Measurements from ENCODE around the gene IFNLR1. TPM values are rescaled to one million over a fixed set of nuclear protein-coding genes. Genes with fewer than 3 reads are reported as not detected.
"Not testable (repeated sequence)": the region's sequence is repeated elsewhere in the genome, so short reads cannot be mapped to it uniquely, and the experiment has no call there.

IFNLR1 gene
- total RNA-seq, 1 experiment from 2014 or later: not detected

DNA sequence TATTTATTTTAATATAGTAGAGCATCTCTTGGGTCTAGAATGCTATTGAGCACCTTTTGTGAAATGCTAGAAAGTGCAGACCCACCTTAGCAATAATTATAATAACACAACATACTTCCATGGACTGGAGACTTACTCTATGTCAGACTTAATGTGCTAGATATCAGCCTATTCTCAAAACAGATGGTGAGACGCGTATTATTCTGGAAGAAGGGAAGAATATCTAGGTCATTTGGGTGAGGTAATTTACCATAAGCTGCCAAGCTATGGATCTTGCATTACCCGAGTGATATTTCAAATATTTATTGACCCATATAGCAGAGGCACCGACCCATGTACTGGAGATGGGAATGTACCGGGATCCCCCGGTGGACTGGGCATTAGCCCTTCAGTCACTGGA is 20.6 kb upstream of the IFNLR1 start:
- no peak for DNase-seq (ENCODE audit: low read depth, low spot score)
- in situ Hi-C loops (cut with HindIII; ENCODE audit: low pct_unique_long_range_greater_than_20kb, low sequenced_read_pairs): no loop called here

DNA sequence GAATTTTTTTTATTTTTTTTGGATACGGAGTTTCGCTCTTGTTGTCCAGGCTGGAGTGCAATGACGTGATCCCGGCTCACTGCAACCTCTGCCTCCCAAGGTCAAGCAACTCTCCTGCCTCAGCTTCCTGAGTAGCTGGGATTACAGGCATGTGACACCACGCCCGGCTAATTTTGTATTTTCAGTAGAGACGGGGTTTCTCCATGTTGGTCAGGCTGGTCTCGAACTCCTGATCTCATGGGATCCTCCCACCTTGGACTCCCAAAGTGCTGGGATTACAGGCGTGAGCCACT is 20.3 kb upstream of the IFNLR1 start:
- in situ Hi-C loops (cut with HindIII; ENCODE audit: low pct_unique_long_range_greater_than_20kb, low sequenced_read_pairs); DNase-seq (ENCODE audit: low read depth, low spot score): not testable (repeated sequence)

DNA sequence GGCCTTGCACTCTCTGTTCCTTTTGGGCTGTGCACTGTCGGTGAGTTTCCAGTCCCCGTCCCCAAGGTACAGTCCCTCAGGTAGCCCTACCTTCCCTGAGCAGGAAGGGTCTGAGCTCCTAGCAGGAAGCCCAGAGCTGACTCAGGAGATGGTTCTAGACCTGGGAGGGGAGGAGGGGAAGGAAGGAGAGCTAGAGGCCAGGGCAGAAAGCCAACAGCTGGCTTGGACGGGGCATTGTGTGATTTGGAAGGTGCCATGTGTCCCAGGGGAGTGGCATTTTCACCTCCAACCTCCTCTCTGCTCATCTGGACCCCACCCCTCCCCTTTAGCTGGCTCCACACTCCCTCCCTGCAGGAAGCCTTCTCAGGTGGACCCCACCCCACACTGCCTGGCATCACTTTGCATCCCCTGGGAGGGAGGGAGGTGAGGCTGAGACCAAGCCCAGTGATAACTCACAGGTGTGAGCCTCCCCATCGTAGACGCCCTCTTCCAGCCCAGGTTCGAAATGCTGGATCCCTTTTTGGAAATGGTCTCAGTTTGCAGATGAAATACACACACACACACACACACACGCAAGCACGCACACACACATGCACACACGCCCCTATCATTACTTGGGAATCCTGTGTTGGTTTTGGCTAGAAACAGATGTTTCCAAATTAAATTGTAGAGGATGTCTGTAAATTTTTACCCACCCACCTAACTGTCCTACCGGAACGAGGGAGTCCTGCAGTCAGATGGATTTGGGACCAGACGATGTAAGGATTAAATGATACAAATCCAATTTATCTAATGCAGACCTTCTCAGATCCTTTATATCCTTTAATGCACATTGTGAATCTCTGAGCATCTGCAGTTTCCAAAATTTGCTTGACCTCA is 19.7 kb upstream of the IFNLR1 start:
- in situ Hi-C loops (cut with HindIII; ENCODE audit: low pct_unique_long_range_greater_than_20kb, low sequenced_read_pairs): no loop called here
- no peak for DNase-seq (ENCODE audit: low read depth, low spot score)

DNA sequence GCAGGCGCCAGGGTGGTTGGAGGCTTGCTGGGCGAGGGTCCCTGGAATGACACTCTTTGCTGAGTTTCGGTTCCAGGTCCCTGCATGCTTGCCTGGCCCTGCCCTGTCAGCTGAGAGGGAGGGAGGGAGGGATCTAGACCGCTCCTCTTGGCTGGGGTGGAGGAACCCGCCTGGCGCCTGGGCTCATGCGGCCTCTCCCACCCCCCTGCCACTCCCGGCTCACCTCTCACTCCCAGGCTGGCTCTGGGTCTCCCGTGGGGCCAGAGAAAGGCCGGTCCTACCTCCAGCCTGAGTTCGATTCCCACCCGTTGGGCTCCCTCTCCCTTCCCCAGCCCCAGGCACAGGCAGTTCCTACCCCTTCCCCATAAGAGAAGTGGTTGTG is 19.0 kb upstream of the IFNLR1 start:
- in situ Hi-C loops (cut with HindIII; ENCODE audit: low pct_unique_long_range_greater_than_20kb, low sequenced_read_pairs): no loop called here
- DNase-seq (ENCODE audit: low read depth, low spot score): no peak

DNA sequence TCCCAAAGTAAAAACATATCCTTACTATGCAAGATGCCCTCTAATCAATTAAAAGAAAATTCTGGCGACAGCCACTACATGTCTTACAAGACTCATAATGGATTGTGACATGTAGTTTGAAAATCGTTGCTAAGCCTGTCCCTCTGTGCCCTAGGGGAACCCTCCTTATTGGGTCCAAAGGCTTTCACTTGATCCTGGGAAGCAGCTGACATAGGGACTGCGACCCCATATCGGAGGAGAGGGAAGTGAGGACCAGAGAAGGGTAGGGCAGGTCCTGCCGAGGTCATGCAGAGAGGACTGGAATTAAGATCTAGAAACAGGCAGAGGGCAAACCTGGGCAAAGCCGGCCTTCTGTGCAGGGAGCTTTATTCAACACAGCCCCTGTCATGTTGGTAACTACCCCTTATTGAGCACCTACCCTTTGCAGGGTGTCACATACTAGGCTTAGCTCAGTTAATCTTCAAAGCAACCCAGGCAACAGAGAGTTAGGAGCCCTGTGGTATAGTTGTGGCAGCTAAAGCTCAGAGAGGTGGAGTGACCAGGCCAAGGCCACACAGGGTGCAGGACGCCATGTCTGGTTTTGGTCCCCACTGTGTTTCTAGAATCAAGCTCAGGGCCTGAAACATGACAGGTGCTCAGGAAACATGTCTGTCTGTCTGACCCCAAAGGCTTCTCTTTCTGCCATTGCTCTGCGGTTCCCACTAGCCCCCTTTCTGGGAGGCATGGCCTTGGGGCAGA is 18.4 kb upstream of the IFNLR1 start:
- DNase-seq (ENCODE audit: low read depth, low spot score): no peak
- in situ Hi-C loops (cut with HindIII; ENCODE audit: low pct_unique_long_range_greater_than_20kb, low sequenced_read_pairs): no loop called here

DNA sequence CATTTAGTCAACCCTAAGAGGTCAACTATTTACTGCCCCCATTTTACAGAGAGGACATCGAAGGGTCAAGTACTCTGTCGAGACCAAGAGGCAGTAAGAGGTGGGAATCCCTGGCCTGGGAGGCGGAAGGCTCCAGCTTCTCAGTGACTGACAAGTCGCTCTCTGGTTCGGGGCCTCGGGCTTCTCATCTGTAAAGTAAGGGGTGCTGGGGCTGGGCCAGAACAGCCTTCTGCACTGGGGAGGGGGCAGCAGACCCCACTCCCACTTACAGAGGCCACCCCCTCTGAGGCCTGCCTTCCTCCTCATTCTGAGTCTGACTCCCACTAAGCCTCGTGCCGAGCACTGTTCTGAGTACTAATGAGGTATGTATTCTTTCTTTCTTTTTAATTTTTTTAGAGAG is 17.0 kb upstream of the IFNLR1 start:
- DNase-seq (ENCODE audit: low read depth, low spot score): no peak
- in situ Hi-C loops (cut with HindIII; ENCODE audit: low pct_unique_long_range_greater_than_20kb, low sequenced_read_pairs): no loop called here

DNA sequence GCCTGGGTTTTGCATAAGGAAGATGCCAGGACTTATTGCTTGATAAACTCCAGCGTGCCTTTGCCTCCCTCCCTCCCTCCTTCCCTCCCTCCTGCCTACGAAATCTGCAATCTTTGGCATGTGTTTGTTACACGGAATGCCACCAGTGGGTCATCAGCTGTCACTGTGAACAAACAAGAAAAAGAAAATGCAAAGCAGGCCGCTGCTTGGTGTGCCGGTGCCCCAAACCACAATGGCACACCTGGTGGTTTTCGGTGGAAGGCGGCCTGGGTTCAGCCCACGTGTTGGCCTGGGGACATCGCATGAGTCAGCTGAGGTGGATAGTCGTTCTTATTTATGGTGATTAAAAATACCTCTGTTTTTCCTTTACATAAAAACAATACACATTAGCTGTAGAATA is 16.3 kb upstream of the IFNLR1 start:
- DNase-seq (ENCODE audit: low read depth, low spot score): no peak
- in situ Hi-C loops (cut with HindIII; ENCODE audit: low pct_unique_long_range_greater_than_20kb, low sequenced_read_pairs): no loop called here

DNA sequence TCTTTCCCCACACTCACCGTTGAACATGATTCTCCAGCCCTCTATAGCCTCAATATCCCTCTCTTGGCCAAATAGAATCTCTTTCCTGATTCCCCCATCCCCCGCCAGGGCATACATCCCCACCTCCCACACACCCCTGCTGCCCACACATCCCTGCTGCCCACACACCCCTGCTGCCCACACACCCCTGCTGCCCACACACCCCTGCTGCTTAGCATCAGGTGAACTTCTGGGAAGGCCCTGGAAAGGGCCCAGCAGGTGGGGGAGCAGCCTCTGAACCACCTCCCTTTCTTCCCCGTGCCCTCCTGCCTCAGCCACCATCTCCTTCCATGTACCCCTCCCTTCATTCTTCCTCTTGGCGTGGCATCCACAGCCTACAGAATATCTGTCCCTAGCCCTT is 15.9 kb upstream of the IFNLR1 start:
- in situ Hi-C loops (cut with HindIII; ENCODE audit: low pct_unique_long_range_greater_than_20kb, low sequenced_read_pairs): no loop called here
- no peak for DNase-seq (ENCODE audit: low read depth, low spot score)

DNA sequence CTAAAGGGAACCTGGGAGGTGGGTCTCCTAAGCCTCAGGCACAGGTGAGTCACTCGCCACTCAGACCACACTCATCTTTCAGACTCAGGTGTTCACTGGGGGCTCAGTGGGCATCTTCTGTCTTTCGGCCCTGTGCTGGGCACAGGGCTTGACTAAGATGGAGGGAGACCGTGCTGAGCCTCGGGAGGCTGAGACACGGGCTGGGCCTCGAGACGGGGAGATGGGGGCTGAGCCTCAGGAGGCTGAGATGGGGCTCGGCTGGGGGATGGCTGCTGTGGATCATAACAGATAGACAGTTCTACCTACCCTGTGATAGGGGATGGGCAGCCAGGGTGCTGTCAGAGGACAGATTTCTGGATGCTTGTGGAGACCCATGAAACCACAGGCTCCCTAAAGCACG is 15.5 kb upstream of the IFNLR1 start:
- in situ Hi-C loops (cut with HindIII; ENCODE audit: low pct_unique_long_range_greater_than_20kb, low sequenced_read_pairs): no loop called here
- DNase-seq (ENCODE audit: low read depth, low spot score): no peak

DNA sequence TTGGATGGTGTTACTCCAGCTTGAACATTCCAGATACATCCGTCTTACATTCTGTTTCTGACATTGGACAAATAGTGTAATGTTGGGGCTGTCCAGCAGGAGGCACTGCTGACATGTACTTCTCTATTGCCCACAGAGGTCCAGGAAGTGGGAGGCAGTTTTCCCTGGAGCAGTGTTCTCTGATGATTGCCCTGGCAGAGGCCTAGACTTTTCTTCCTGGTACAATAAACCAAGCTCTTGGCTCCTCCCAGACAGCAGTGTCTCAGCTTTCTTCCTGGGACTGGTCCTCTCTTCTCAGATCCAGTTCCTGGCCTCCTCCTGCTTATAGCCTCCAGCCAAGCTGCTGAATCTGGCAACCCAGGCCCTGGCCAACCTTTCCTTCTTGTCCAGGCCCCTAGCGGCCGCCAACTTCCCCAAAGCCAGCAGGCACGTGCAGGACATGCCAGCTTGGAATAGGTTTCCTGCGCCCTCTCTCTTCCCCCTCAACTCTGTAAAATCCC is 14.9 kb upstream of the IFNLR1 start:
- in situ Hi-C loops (cut with HindIII; ENCODE audit: low pct_unique_long_range_greater_than_20kb, low sequenced_read_pairs): no loop called here
- DNase-seq (ENCODE audit: low read depth, low spot score): peak; percentile 90

DNA sequence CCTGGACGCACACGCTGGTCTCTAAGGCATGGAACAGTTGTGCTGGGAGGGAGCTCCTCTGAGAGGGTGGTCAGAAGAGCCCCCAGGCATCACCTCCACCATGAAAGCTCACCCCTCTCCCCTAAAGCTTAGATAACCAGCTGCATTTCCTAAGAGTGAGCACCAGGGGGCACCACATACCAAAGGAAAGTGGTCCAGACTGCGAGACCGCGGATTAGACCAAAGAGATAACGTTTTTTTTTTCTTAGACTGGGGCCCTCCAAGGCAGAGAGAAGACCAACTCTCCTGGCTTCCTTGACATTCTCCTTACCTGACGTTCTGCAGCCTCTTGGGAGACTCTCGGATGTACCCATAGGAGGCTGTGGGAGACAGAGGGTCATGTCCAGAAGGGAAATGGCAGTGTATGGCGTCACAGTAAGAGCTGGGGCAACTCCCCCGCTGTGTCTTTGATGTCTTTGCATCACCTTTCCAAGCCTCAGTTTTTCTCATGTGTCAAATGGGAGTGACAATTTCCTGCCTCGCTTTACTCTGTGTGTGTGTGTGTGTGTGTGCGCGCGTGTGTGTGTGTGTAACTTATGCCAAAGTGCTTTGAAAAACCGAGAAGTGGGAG is 12.3 kb upstream of the IFNLR1 start:
- in situ Hi-C loops (cut with HindIII; ENCODE audit: low pct_unique_long_range_greater_than_20kb, low sequenced_read_pairs): loop anchor here (10.0 kb wide), 1 partner anchor 195 kb away; no protein-coding TSS in a partner anchor
- peak; percentile 68 for DNase-seq (ENCODE audit: low read depth, low spot score)

DNA sequence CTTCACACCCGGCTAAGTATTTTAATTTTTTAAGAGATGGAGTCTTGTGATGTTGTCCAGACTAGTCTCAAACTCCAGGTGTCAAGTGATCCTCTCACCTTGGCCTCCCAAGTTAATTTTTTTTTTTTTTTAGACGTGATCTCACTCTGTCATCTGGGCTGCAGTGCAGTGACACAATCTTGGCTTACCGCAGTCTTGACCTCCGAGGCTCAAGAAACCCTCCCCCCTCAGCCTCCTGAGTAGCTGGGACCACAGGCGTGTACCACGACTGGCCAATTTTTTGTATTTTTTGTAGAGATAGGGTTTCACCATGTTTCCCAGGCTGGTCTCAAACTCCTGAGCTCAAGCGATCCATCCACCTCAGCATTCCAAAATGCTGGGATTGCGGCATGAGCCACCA is 11.7 kb upstream of the IFNLR1 start:
- DNase-seq (ENCODE audit: low read depth, low spot score): no peak
- in situ Hi-C loops (cut with HindIII; ENCODE audit: low pct_unique_long_range_greater_than_20kb, low sequenced_read_pairs): loop anchor here (10.0 kb wide), 1 partner anchor 196 kb away; no protein-coding TSS in a partner anchor

DNA sequence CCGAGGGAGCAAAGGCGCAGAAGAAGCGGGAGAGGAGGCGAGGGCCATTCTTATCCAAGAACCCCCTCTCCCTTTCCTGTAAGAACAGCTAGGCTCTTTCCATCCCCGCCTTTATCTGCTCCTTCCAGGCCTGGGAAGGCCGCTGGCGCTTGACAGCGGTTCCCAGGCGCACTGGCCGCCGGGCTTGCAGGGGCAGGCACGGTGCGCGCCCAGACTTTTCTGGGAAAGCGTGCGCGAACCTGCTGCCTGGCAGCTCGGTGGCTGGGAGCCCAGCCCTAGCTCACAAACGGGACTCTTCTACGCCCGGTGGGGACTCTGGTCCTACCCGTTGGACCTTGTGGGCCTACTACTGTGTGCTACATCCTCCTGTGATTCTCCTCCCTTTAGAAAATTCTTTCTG is 8.8 kb upstream of the IFNLR1 start:
- no peak for DNase-seq (ENCODE audit: low read depth, low spot score)
- in situ Hi-C loops (cut with HindIII; ENCODE audit: low pct_unique_long_range_greater_than_20kb, low sequenced_read_pairs): loop anchor here (10.0 kb wide), 1 partner anchor 199 kb away; no protein-coding TSS in a partner anchor

DNA sequence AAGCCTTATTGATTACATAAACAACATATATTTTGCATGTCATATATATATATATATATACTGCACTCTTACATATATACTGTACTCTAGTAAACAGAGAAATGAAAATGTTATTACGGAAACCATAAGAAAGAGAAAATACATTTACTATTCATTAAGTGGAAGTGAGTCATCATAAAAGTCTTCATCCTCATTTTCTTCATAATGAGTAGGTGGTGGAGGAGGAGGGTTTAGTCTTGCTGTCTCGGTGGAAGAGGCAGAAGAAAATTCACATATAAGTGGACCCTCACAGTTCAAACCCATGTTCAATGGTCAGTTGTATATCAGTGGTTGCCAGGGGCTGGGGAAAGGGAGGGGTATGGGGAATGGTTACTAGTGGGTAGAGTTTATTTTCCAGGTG is 8.0 kb upstream of the IFNLR1 start:
- in situ Hi-C loops (cut with HindIII; ENCODE audit: low pct_unique_long_range_greater_than_20kb, low sequenced_read_pairs): loop anchor here (10.0 kb wide), 1 partner anchor 200 kb away; no protein-coding TSS in a partner anchor
- no peak for DNase-seq (ENCODE audit: low read depth, low spot score)

DNA sequence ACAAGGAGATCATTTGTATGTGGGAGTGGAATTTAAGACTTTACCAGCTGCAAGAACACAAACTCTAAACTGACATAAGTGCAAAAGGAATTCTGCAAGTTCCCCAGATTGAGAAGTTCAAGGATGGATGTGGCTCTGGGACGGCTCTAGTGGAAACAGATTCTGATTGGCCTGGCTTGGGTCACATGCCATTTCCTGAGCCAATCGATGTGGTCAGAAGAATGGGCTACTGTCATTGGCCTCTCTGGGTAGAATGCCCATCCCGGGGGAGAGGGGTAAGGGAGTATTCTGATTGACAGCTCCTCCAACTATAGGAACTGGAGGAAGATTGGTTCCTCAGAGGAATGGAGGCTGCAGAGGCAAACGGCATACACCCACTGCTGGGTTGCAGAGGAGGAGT is 6.0 kb upstream of the IFNLR1 start:
- in situ Hi-C loops (cut with HindIII; ENCODE audit: low pct_unique_long_range_greater_than_20kb, low sequenced_read_pairs): loop anchor here (10.0 kb wide), 1 partner anchor 202 kb away; no protein-coding TSS in a partner anchor
- peak; percentile 28 for DNase-seq (ENCODE audit: low read depth, low spot score)

DNA sequence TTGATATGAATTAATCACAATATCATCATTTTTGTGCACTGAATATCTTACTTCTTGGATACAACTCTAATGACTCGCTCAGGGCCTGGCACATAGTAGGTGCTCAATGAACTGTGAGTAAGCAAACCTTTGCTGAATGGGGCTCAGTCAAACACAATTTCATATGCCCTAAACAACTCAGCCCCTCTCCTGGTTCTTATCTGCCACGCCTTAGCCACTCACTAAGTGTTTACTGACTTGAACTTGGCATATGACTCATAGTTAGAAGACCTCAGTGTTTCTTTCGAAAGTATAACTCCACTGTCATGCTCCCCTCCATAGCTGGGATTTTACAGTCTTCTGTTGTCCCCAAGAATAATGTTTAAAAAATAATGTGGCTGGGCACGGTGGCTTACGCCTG is 4.8 kb upstream of the IFNLR1 start:
- DNase-seq (ENCODE audit: low read depth, low spot score): peak; percentile 60
- in situ Hi-C loops (cut with HindIII; ENCODE audit: low pct_unique_long_range_greater_than_20kb, low sequenced_read_pairs): loop anchor here (10.0 kb wide), 1 partner anchor 203 kb away; no protein-coding TSS in a partner anchor

DNA sequence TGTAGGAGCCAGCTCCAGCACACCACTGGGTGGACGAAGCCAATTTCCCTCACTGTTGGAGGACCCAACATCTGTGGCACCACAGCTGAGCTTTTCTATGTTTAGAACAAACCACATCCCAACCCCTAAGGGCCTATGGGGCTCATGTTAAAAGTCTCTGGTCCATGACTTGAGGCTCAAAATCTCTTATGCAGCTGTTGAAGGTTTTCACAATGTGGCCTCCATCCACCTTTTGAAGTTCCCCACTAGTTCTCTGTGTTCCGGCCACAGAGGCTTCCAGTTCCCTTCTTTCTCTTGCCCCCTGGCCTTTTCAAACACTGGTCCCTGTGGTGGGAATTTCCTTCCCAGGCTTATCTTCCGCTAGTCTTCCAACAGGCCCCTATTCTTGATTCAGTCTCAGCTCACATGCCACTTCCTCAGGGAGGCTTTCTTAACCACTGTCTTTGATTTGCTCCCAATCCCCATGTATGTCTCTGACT is 3.9 kb upstream of the IFNLR1 start:
- peak; percentile 80 for DNase-seq (ENCODE audit: low read depth, low spot score)
- in situ Hi-C loops (cut with HindIII; ENCODE audit: low pct_unique_long_range_greater_than_20kb, low sequenced_read_pairs): loop anchor here (10.0 kb wide), 1 partner anchor 204 kb away; no protein-coding TSS in a partner anchor

DNA sequence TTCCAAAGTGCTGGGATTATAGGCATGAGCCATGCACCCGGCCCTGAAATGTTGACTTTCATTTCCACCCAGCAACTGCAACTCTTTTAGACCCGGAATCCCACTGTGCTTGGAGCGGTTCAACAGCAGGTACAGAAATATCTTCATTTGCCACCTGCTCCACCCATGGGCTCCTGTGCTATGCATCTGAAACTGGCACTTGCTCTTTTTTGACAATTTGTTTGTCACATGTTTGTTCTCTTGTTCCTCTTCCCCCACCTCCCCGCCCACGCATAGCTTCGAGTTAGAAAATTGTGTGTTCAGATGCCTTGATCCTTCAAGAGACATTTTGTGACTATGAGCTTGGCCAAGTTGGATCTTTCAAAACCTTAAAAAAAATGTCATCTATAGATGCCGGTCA is 2.4 kb upstream of the IFNLR1 start:
- in situ Hi-C loops (cut with HindIII; ENCODE audit: low pct_unique_long_range_greater_than_20kb, low sequenced_read_pairs): no loop called here
- DNase-seq (ENCODE audit: low read depth, low spot score): no peak

Measured in SK-MEL-5 (cell line).